Duodenal mucosa (tissue), 2 donors: ENCODE measurements around the gene RAPGEF3.

Source experiments
- H3K27ac ChIP-seq: one replicate; pipeline ENCODE4 v1.7.0; 2013; ENCODE audit warnings: low read depth, low read length
- H3K27me3 ChIP-seq, 2 donors: one replicate each; pipeline ENCODE4 v1.7.0; 2013; ENCODE audit warnings: low read length in 2 of 2, control low read depth in 1 of 2; ENCODE audit not compliant: insufficient read depth in 2 of 2, control insufficient read depth in 1 of 2
- H3K36me3 ChIP-seq, 2 donors: one replicate each; pipeline ENCODE4 v1.7.0; 2013; ENCODE audit warnings: low read length in 2 of 2, control low read depth in 1 of 2; ENCODE audit not compliant: insufficient read depth in 2 of 2, control insufficient read depth in 1 of 2
- H3K4me1 ChIP-seq, 2 donors: one replicate each; pipeline ENCODE4 v1.7.0; 2013; ENCODE audit warnings: low read length in 2 of 2, control low read depth in 1 of 2; ENCODE audit not compliant: insufficient read depth in 2 of 2, control insufficient read depth in 1 of 2
- H3K4me3 ChIP-seq, 2 donors: one replicate each; pipeline ENCODE4 v1.7.0; 2013; ENCODE audit warnings: low read length in 2 of 2, low read depth in 1 of 2
- H3K9ac ChIP-seq, 2 donors: one replicate each; pipeline ENCODE4 v1.7.0; 2013; ENCODE audit warnings: low read length in 2 of 2, low read depth in 1 of 2
- H3K9me3 ChIP-seq, 2 donors: one replicate each; pipeline ENCODE4 v1.7.0; 2013; ENCODE audit warnings: low read length in 2 of 2, control low read depth in 1 of 2; ENCODE audit not compliant: control insufficient read depth in 1 of 2

Gene RAPGEF3

DNA sequence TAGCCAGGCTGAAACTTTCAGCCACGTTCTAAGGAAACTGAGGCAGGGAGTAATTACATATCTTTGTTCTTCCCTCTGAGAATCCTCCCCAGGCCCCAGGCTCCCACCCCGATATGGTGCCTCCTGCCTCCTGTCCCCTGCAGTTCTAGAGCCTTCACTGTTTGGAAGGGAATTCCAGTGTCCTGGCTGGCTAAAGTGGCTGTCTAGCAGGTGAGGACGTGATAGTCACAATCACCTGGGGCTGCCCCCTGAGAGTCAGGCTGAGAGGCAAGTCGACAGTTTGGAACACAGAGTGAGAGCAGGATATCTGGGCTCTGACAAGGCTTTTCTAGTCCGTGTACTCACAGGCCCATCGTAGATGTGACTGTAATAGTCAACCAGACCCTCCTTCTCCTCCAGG is 46.5 kb downstream of the RAPGEF3 start:
- Histone ChIP-seq H3K9ac (no peak overlapping the region), H3K27ac (no peak overlapping the region), H3K9me3 (no peaks in the 10 kb centered on the region), H3K4me3 (no peak overlapping the region), H3K4me1 (peaks cover 14 to 34% of the 10 kb centered on the region in 2 donors), H3K36me3 (no peaks in the 10 kb centered on the region), H3K27me3 (no peaks in the 10 kb centered on the region)

GRCh38 chr12:47711448-47711847 is 47.2 kb downstream of the RAPGEF3 start:
- H3K9me3 ChIP-seq: no peaks in the 10 kb centered on the region
- H3K27ac ChIP-seq: no peak overlapping the region
- H3K4me1 ChIP-seq: peaks cover 9 to 31% of the 10 kb centered on the region in 2 donors
- no peaks in the 10 kb centered on the region for H3K36me3 ChIP-seq
- H3K4me3 ChIP-seq: no peak overlapping the region
- H3K27me3 ChIP-seq: no peaks in the 10 kb centered on the region
- H3K9ac ChIP-seq: no peak overlapping the region

DNA sequence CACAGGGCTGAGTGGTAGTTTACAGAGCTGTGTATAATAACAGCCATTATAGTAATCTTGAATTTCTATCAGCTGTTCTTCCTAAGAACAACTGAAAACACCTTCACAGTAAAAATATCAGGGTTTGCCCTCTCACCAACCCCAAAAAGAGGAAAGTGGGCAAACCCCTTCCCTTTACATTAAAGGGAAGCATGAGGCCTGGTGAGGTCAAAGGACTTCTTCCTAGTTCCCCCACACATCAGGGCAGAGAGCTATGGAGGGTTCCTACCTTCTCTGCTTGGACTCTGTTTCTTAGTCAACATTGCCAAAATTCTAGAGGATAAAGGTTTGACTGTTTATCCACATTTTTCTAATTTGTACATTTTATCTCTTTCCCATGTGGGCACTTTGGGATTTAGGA is 48.4 kb downstream of the RAPGEF3 start:
- no peak overlapping the region for H3K4me3 ChIP-seq
- H3K27ac ChIP-seq: no peak overlapping the region
- H3K36me3 ChIP-seq: no peaks in the 10 kb centered on the region
- no peaks in the 10 kb centered on the region for H3K9me3 ChIP-seq
- H3K27me3 ChIP-seq: no peaks in the 10 kb centered on the region
- H3K9ac ChIP-seq: no peak overlapping the region
- H3K4me1 ChIP-seq: peaks cover 10 to 31% of the 10 kb centered on the region in 2 donors

DNA sequence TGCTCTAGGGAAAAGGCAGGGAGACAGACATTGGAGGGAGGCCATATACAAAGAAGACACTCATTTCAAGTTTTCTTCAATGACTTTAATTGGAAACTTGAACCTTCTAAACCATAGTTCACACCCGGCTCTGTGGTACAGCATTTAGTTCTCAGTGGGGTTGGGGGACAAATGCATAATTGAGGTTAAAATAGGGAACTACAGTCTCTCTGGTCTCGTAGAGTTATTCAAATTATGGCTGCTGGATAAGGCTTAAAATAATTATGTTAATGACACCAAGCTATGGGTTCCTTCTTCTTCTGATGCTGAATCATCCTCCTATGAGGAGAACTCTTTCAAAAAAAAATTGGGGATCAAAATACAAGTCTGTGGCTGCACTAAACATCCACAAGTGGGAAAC is 49.0 kb downstream of the RAPGEF3 start:
- no peak overlapping the region for H3K27ac ChIP-seq
- no peak overlapping the region for H3K4me3 ChIP-seq
- H3K27me3 ChIP-seq: no peaks in the 10 kb centered on the region
- no peaks in the 10 kb centered on the region for H3K36me3 ChIP-seq
- no peaks in the 10 kb centered on the region for H3K9me3 ChIP-seq
- H3K9ac ChIP-seq: no peak overlapping the region
- H3K4me1 ChIP-seq: peaks cover 17 to 30% of the 10 kb centered on the region in 2 donors

GRCh38 chr12:47709237-47709636 is 49.4 kb downstream of the RAPGEF3 start:
- Histone ChIP-seq H3K9ac (no peak overlapping the region), H3K9me3 (no peaks in the 10 kb centered on the region), H3K4me3 (no peak overlapping the region), H3K27ac (no peak overlapping the region), H3K36me3 (no peaks in the 10 kb centered on the region), H3K27me3 (no peaks in the 10 kb centered on the region), H3K4me1 (peaks cover 18 to 31% of the 10 kb centered on the region in 2 donors)

DNA sequence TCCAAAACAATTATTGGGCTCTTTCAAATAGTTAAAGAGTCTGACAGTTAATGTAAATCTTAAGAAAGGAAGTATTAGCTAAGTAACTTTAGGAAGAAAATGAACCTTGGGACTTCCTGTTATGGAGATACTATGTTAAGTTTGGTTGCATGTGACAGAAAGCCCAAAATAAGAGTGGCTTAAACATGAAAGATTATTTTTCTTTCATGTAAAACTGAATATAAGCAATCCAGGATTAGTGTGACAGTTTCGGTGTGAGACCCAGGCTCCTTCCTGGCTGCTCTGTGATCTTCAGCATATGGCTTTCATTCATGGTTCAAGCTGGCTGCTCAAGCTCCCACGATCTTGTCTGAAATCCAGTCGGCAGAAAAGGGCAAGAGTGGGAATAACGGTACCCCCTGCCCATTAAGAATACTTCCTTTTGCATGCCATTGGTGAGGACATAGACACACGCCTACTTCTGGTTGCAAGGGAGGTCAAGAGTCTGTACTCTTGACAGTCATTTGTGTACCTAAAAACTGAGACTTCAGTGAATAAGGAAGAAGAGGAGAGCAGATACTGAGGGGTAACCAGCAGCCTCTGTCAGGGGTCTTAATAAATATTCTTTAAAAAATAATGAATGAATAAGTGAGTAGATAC is 50.7 kb downstream of the RAPGEF3 start:
- Histone ChIP-seq H3K27ac (no peak overlapping the region), H3K36me3 (no peaks in the 10 kb centered on the region), H3K9me3 (no peaks in the 10 kb centered on the region), H3K4me1 (peaks cover 18 to 31% of the 10 kb centered on the region in 2 donors), H3K27me3 (no peaks in the 10 kb centered on the region), H3K9ac (no peak overlapping the region), H3K4me3 (peak overlapping the region; percentile 30 to 38)

- peaks cover 18 to 31% of the 10 kb centered on the region in 2 donors for H3K4me1 ChIP-seq
- H3K27ac ChIP-seq: no peak overlapping the region
- no peaks in the 10 kb centered on the region for H3K27me3 ChIP-seq
- peak overlapping the region in 1 of 2 donors; percentile 38 for H3K4me3 ChIP-seq
- H3K9ac ChIP-seq: peak overlapping the region in 1 of 2 donors; percentile 12
- no peaks in the 10 kb centered on the region for H3K9me3 ChIP-seq
- H3K36me3 ChIP-seq: no peaks in the 10 kb centered on the region
Measured at GRCh38 chr12:47707355-47707754, 51.3 kb downstream of the RAPGEF3 start.

- peak within 1 kb of the TSS; percentile 86 for H3K27ac ChIP-seq
- H3K27me3 ChIP-seq: no peaks in the 10 kb centered on the region
- no peaks in the 10 kb centered on the region for H3K36me3 ChIP-seq
- H3K4me3 ChIP-seq: peak within 1 kb of the TSS; percentile 86 to 96
- peak within 1 kb of the TSS; percentile 65 to 92 for H3K9ac ChIP-seq
- peaks cover 18 to 31% of the 10 kb centered on the region in 2 donors for H3K4me1 ChIP-seq
- H3K9me3 ChIP-seq: no peaks in the 10 kb centered on the region
Measured at GRCh38 chr12:47705566-47706425, 52.9 kb downstream of the RAPGEF3 start, which contains the start of gene RPAP3. Gene RPAP3, minus strand, starts transcription at chr12:47706030. Its CDS starts 3,190 bp downstream, at chr12:47702840.

DNA sequence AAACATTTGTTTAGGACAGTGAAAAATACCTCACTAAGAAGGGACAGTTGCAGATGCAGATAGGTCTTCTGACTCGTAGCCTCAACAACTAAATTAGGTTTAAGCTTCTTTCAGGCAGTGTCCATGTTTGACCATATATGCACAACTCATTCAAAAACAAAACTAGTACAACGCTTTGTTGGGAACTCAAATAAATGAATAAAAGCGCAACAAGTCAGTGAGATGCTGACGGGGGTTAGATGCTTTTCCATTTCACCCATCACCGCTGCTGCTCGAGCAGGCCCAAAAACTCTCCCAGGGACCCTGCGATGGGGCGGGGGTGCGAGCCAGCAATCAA is 53.5 kb downstream of the RAPGEF3 start:
- H3K27ac ChIP-seq: no peak overlapping the region
- H3K4me3 ChIP-seq: peak overlapping the region; percentile 86 to 96
- H3K4me1 ChIP-seq: peaks cover 18 to 31% of the 10 kb centered on the region in 2 donors
- peaks cover 0 to 4% of the 10 kb centered on the region in 2 donors for H3K36me3 ChIP-seq
- peak overlapping the region; percentile 65 to 92 for H3K9ac ChIP-seq
- no peaks in the 10 kb centered on the region for H3K27me3 ChIP-seq
- no peaks in the 10 kb centered on the region for H3K9me3 ChIP-seq

DNA sequence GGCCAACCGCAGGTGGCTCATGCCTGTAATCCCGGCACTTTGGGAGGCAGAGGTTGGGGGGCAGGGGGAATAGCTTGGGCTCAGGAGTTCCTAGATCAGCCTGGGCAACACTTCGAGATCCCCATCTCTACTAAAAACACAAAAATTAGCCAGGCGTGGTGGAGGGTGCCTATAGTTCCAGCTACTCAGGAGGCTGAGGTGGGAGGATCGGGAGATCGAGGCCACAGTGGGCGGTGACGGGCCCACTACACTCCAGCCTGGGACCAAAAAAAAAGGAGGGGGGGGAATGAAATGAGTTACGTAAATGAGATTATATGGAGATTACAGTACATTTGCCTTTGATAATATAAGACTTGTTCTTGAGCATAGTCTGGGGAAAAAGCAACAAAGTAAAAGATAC is 54.0 kb downstream of the RAPGEF3 start:
- Histone ChIP-seq H3K4me3 (peak overlapping the region; percentile 86 to 96), H3K27ac (no peak overlapping the region), H3K4me1 (peaks cover 18 to 28% of the 10 kb centered on the region in 2 donors), H3K36me3 (peaks cover 0 to 4% of the 10 kb centered on the region in 2 donors), H3K9ac (peak overlapping the region; percentile 65 to 92), H3K9me3 (no peaks in the 10 kb centered on the region), H3K27me3 (no peaks in the 10 kb centered on the region)
